ENCODE data around the gene LCN10.

- TF ChIP-seq BHLHE40 (IDR thresholded peaks at IDR 0.05; ENCODE audit: low read depth, low read length) (no peak), EP300 (IDR thresholded peaks at IDR 0.05) (no peak), RFX5 (IDR thresholded peaks at IDR 0.05) (no peak), RCOR1 (IDR thresholded peaks at IDR 0.05; ENCODE audit: low read depth, low read length) (no peak), USF2 (IDR thresholded peaks at IDR 0.05) (no peak), SREBF2 (IDR thresholded peaks at IDR 0.05) (no peak), BCL3 (IDR thresholded peaks at IDR 0.05) (no peak), POLR2A (IDR thresholded peaks at IDR 0.05; ENCODE audit: low read length) (no peak), JUNB (IDR thresholded peaks at IDR 0.05) (no peak), ESRRA (IDR thresholded peaks at IDR 0.05; ENCODE audit: borderline replicate concordance, low read length) (no peak)
- TF ChIP-seq, protein P1, sequence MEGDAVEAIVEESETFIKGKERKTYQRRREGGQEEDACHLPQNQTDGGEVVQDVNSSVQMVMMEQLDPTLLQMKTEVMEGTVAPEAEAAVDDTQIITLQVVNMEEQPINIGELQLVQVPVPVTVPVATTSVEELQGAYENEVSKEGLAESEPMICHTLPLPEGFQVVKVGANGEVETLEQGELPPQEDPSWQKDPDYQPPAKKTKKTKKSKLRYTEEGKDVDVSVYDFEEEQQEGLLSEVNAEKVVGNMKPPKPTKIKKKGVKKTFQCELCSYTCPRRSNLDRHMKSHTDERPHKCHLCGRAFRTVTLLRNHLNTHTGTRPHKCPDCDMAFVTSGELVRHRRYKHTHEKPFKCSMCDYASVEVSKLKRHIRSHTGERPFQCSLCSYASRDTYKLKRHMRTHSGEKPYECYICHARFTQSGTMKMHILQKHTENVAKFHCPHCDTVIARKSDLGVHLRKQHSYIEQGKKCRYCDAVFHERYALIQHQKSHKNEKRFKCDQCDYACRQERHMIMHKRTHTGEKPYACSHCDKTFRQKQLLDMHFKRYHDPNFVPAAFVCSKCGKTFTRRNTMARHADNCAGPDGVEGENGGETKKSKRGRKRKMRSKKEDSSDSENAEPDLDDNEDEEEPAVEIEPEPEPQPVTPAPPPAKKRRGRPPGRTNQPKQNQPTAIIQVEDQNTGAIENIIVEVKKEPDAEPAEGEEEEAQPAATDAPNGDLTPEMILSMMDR (IDR thresholded peaks at IDR 0.05), result no peak
- TF ChIP-seq, protein P2, sequence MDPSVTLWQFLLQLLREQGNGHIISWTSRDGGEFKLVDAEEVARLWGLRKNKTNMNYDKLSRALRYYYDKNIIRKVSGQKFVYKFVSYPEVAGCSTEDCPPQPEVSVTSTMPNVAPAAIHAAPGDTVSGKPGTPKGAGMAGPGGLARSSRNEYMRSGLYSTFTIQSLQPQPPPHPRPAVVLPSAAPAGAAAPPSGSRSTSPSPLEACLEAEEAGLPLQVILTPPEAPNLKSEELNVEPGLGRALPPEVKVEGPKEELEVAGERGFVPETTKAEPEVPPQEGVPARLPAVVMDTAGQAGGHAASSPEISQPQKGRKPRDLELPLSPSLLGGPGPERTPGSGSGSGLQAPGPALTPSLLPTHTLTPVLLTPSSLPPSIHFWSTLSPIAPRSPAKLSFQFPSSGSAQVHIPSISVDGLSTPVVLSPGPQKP (IDR thresholded peaks at IDR 0.05; ENCODE audit: low read depth, low read length), result no peak
Observed at GRCh38 chr9:136759436-136760325, 16.9 kb upstream of the LCN10 start.

Measured in A549 (cell line).